Right lobe of liver (tissue), 6 donors: ENCODE data around the gene LRMDA. TPM values are rescaled to one million over a fixed set of nuclear protein-coding genes. Genes with fewer than 3 reads are reported as not detected.

Source experiments
- ATAC-seq, 4 donors: fragments of 200-7000 bp; cut with Tn5 transposase; one replicate each; pipeline ENCODE4 v1.9.1; 2020; ENCODE audit warnings: mild to moderate bottlenecking in 4 of 4, moderate library complexity in 4 of 4
- DNase-seq, 3 donors: peaks; one replicate each; pipeline ENCODE4 v3.0.0-alpha.2; 2020
- H3K27ac ChIP-seq, 3 donors: fragments of 200-600 bp; one replicate each; pipeline ENCODE4 v1.8.0; 2022
- H3K27me3 ChIP-seq, 2 donors: fragments of 200-600 bp; one replicate each; pipeline ENCODE4 v1.8.0; 2022
- H3K36me3 ChIP-seq, 4 donors: fragments of 200-600 bp; sonication (generic) in 1 of 4; one replicate each; pipeline versions ENCODE4 v1.5.1 to v1.8.0; 2017 to 2022; ENCODE audit warnings: control low read depth in 1 of 4
- H3K4me1 ChIP-seq, 4 donors: fragments of 200-600 bp; sonication (generic) in 1 of 4; one replicate each; pipeline versions ENCODE4 v1.5.1 to v1.8.0; 2017 to 2022; ENCODE audit warnings: control low read depth in 1 of 4
- H3K4me3 ChIP-seq, 3 donors: fragments of 200-600 bp; one replicate each; pipeline ENCODE4 v1.8.0; 2022
- H3K9me3 ChIP-seq, 4 donors: fragments of 200-600 bp; sonication (generic) in 1 of 4; one replicate each; pipeline versions ENCODE4 v1.5.1 to v1.8.0; 2017 to 2022; ENCODE audit warnings: control low read depth in 1 of 4
- CTCF ChIP-seq, 4 donors: fragments of 200-600 bp in 3 of 4; fragments of 450-650 bp in 1 of 4; IDR thresholded peaks; one replicate each; pipeline versions ENCODE4 v1.5.1 to v1.8.0; 2016 to 2022; ENCODE audit warnings: antibody characterized with exemption in 4 of 4, mild to moderate bottlenecking in 2 of 4
- POLR2A ChIP-seq: fragments of 450-650 bp; IDR thresholded peaks from one replicate; pipeline ENCODE4 v1.6.1; 2017; ENCODE audit warnings: antibody characterized with exemption, mild to moderate bottlenecking
- WGBS: methylation state at CpG from one replicate; pipeline ENCODE4 v1.1.6; 2018; ENCODE audit warnings: low coverage, low lambda C conversion rate; ENCODE audit not compliant: insufficient coverage; ENCODE audit errors: missing lambda C conversion rate; 5-methylcytosine and 5-hydroxymethylcytosine counted together
- intact Hi-C, 2 donors: fragments of 100-400 bp; cut with DNase I; formaldehyde crosslinking; loops; one replicate each; pipeline versions ENCODE4 v1.11.2 to v1.14.1; 2022
- total RNA-seq, 6 experiments: library from RNA; depleted of rRNA in 2 of 6; stranded (reverse); fragments of >200 nt in 2 of 6; fragmentation: NEBNext Ultra II Directional in 3 of 6; extraction: Animal tissue kit (Norgen Biotek cat#: 25700) in 3 of 6; gene quantifications; one replicate each; pipeline versions ENCODE4 v1.1.0 to v1.2.4, GENCODE V29; 2016 to 2023
- donor health status: DM: no; HTN: yes; CAD: no.
- donor health status: DM: no; HTN: no; CAD: no.
- donor health status: DM: no; HTN: no; CAD: no.
- donor health status: DM: no; HTN: yes; CAD: no.
- donor health status: DM: no; HTN: yes; CAD: no.

LRMDA gene
- total RNA-seq, 6 experiments from 2014 or later: 9.9 to 19.9 (median 16.3) TPM

GRCh38 chr10:75941223-75941801 lies 509.9 kb downstream of the LRMDA start:
- intact Hi-C loops: no loop called here
- Histone ChIP-seq H3K4me1 (no peaks in the 10 kb centered on the region), H3K27me3 (no peaks in the 10 kb centered on the region), H3K4me3 (no peak overlapping the region), H3K9me3 (no peaks in the 10 kb centered on the region), H3K27ac (no peak overlapping the region), H3K36me3 (no peaks in the 10 kb centered on the region)
- WGBS: 89% methylated on average over 3 of the region's 9 CpGs
- no peak for TF ChIP-seq CTCF (IDR thresholded peaks at IDR 0.05)
- no peak for ATAC-seq
- no peak for DNase-seq

GRCh38 chr10:75944061-75944460 lies 512.6 kb downstream of the LRMDA start:
- WGBS: 89% methylated on average over 2 of the region's 2 CpGs
- DNase-seq: no peak
- no peak for TF ChIP-seq CTCF (IDR thresholded peaks at IDR 0.05)
- no peak for TF ChIP-seq POLR2A
- Histone ChIP-seq H3K4me1 (no peaks in the 10 kb centered on the region), H3K36me3 (no peaks in the 10 kb centered on the region), H3K27me3 (no peaks in the 10 kb centered on the region), H3K9me3 (no peaks in the 10 kb centered on the region), H3K27ac (no peak overlapping the region), H3K4me3 (no peak overlapping the region)
- intact Hi-C loops: no loop called here
- ATAC-seq: no peak

GRCh38 chr10:75948583-75948982 lies 517.2 kb downstream of the LRMDA start:
- 94% methylated on average over 2 of the region's 3 CpGs for WGBS
- Histone ChIP-seq H3K27ac (no peak overlapping the region), H3K36me3 (no peaks in the 10 kb centered on the region), H3K27me3 (no peaks in the 10 kb centered on the region), H3K4me3 (no peak overlapping the region), H3K4me1 (no peaks in the 10 kb centered on the region), H3K9me3 (no peaks in the 10 kb centered on the region)
- TF ChIP-seq POLR2A: no peak
- TF ChIP-seq CTCF (IDR thresholded peaks at IDR 0.05): no peak
- DNase-seq (no peak), ATAC-seq (no peak)
- intact Hi-C loops: no loop called here

GRCh38 chr10:75950307-75950706 lies 518.9 kb downstream of the LRMDA start:
- Histone ChIP-seq H3K27ac (no peak overlapping the region), H3K27me3 (no peaks in the 10 kb centered on the region), H3K4me1 (no peaks in the 10 kb centered on the region), H3K4me3 (no peak overlapping the region), H3K36me3 (no peaks in the 10 kb centered on the region), H3K9me3 (no peaks in the 10 kb centered on the region)
- no peak for ATAC-seq
- intact Hi-C loops: no loop called here
- DNase-seq: no peak
- 72% methylated on average over 2 of the region's 2 CpGs for WGBS
- TF ChIP-seq POLR2A (no peak), CTCF (IDR thresholded peaks at IDR 0.05) (no peak)
